Mammary epithelial cell (primary cell): ENCODE results near the gene CNTFR.

Experiments used
- CTCF ChIP-seq, 2 donors: IDR thresholded peaks in 1 of 2; conservative IDR thresholded peaks in 1 of 2; 2 replicates each; pipeline ENCODE4 v1.5.1; 2011 to 2012; ENCODE audit warnings: inconsistent platforms in 2 of 2, low read length in 2 of 2, mild to moderate bottlenecking in 2 of 2, control low read depth in 1 of 2, low read depth in 1 of 2; ENCODE audit not compliant: insufficient read depth in 1 of 2; ENCODE audit errors: extremely low read depth in 1 of 2
- EZH2 ChIP-seq: IDR thresholded peaks from 2 replicates; pipeline ENCODE4 v1.6.1; 2012; ENCODE audit warnings: low read length, inconsistent platforms, borderline replicate concordance

GRCh38 chr9:34572628-34573027 is 16.9 kb downstream of the CNTFR start:
- TF ChIP-seq CTCF (conservative IDR thresholded peaks at IDR 0.05 in 1 of 2, IDR thresholded peaks at IDR 0.05 in 1 of 2; ENCODE audit: extremely low read depth in 1 of 2, insufficient read depth in 1 of 2, low read depth in 1 of 2, low read length in 2 of 2) = no peak
- no peak for TF ChIP-seq EZH2
